Lung (tissue), 12 donors: ENCODE data around the gene C2orf74. TPM values are rescaled to one million over a fixed set of nuclear protein-coding genes. Genes with fewer than 3 reads are reported as not detected.
"Not testable (repeated sequence)": the region's sequence is repeated elsewhere in the genome, so short reads cannot be mapped to it uniquely, and the experiment has no call there.

ENCODE experiments used
- ATAC-seq: fragments of 200-7000 bp; cut with Tn5 transposase; one replicate; pipeline ENCODE4 v1.9.1; 2020; ENCODE audit warnings: moderate number of reproducible peaks; ENCODE audit not compliant: insufficient read depth, low FRiP score
- DNase-seq, 3 donors: peaks; one replicate each; pipeline ENCODE4 v3.0.0-alpha.2; 2013 to 2017
- H3K27ac ChIP-seq, 2 donors: one replicate each; pipeline ENCODE4 v1.5.1; 2013; ENCODE audit warnings: mild to moderate bottlenecking in 2 of 2, moderate library complexity in 2 of 2, control low read depth in 1 of 2, inconsistent platforms in 1 of 2, low read depth in 1 of 2, low read length in 1 of 2
- H3K27me3 ChIP-seq, 3 donors: one replicate each; pipeline ENCODE4 v1.5.1; 2013; ENCODE audit warnings: low read length in 2 of 3; ENCODE audit not compliant: control insufficient read depth in 3 of 3, insufficient read depth in 3 of 3
- H3K36me3 ChIP-seq, 4 donors: one replicate each; pipeline ENCODE4 v1.5.1; 2013; ENCODE audit warnings: low read length in 4 of 4, mild to moderate bottlenecking in 1 of 4, moderate library complexity in 1 of 4; ENCODE audit not compliant: control insufficient read depth in 4 of 4, insufficient read depth in 4 of 4
- H3K4me1 ChIP-seq, 5 donors: one replicate each; pipeline ENCODE4 v1.5.1; 2013; ENCODE audit warnings: low read length in 5 of 5, mild to moderate bottlenecking in 2 of 5, moderate library complexity in 1 of 5; ENCODE audit not compliant: control insufficient read depth in 5 of 5, insufficient read depth in 5 of 5
- H3K4me3 ChIP-seq: one replicate; pipeline ENCODE4 v1.5.1; 2013; ENCODE audit warnings: mild to moderate bottlenecking, control low read depth, moderate library complexity
- H3K9ac ChIP-seq, 2 donors: one replicate each; pipeline ENCODE4 v1.5.1; 2013; ENCODE audit warnings: low read length in 2 of 2, control low read depth in 1 of 2; ENCODE audit not compliant: insufficient read depth in 1 of 2
- H3K9me3 ChIP-seq, 4 donors: one replicate each; pipeline ENCODE4 v1.5.1; 2013; ENCODE audit warnings: low read length in 3 of 4, mild to moderate bottlenecking in 1 of 4, moderate library complexity in 1 of 4; ENCODE audit not compliant: control insufficient read depth in 4 of 4, insufficient read depth in 3 of 4
- CTCF ChIP-seq: IDR thresholded peaks from 2 replicates; pipeline ENCODE4 v1.5.1; 2012; ENCODE audit warnings: mild to moderate bottlenecking; ENCODE audit errors: control extremely low read depth, extremely low read depth
- WGBS, 2 donors: extraction: QIAGEN DNeasy Blood & Tissue Kit; methylation state at CpG; one replicate each; pipeline ENCODE4 v1.1.7; 2013; 5-methylcytosine and 5-hydroxymethylcytosine counted together
- polyA plus RNA-seq, 2 donors: library from polyadenylated mRNA; stranded (reverse); fragments of 200-250 nt; gene quantifications; one replicate each; pipeline ENCODE4 v1.2.1, GENCODE V29; 2013
- total RNA-seq, 2 donors: library from RNA; depleted of rRNA in 1 of 2; stranded (reverse); fragments of >200 nt in 1 of 2; gene quantifications; one replicate each; pipeline ENCODE4 v1.2.1, GENCODE V29; 2014 to 2021
- donor health status: control.
- donor health status: control.
- donor health status: Bipolar disorder and iron deficiency.
- donor health status: healthy.
- donor health status: DM: yes; HTN: yes; CAD: no.

The C2orf74 gene
- total and polyA plus RNA-seq, 4 donors, result 10.6 to 18.3 (median 14.2) TPM

GRCh38 chr2:61117534-61117933, 44.5 kb upstream of the C2orf74 start:
- ATAC-seq (no peak), DNase-seq (no peak)
- no peak overlapping the region for H3K4me3 ChIP-seq
- 96 to 99% methylated on average over 1 of the region's 1 CpG for WGBS, 2 donors
- no peaks in the 10 kb centered on the region for H3K4me1 ChIP-seq
- no peak for TF ChIP-seq CTCF
- H3K36me3 ChIP-seq, result peaks cover 5 to 29% (median 19%) of the 10 kb centered on the region in 4 donors
- peaks cover 0 to 6% (median under 1%) of the 10 kb centered on the region in 4 donors for H3K9me3 ChIP-seq
- H3K9ac ChIP-seq, result no peak overlapping the region
- no peak overlapping the region for H3K27ac ChIP-seq
- no peaks in the 10 kb centered on the region for H3K27me3 ChIP-seq

GRCh38 chr2:61125123-61125710, 36.8 kb upstream of the C2orf74 start:
- H3K36me3 ChIP-seq, result peaks cover 0 to 10% (median 3%) of the 10 kb centered on the region in 4 donors
- no peak for ATAC-seq
- no peak overlapping the region for H3K4me3 ChIP-seq
- H3K4me1 ChIP-seq, result peaks cover 0 to 6% (median 0%) of the 10 kb centered on the region in 5 donors
- no peak for TF ChIP-seq CTCF
- WGBS, 2 donors, result 74 to 78% methylated on average over 3 of the region's 3 CpGs
- DNase-seq, result peak in 2 of 3 donors; percentile 17 to 26
- H3K27me3 ChIP-seq, result no peaks in the 10 kb centered on the region
- H3K27ac ChIP-seq, result no peak overlapping the region
- peaks cover 0 to 5% (median 0%) of the 10 kb centered on the region in 4 donors for H3K9me3 ChIP-seq
- no peak overlapping the region for H3K9ac ChIP-seq

GRCh38 chr2:61125798-61126197, 36.2 kb upstream of the C2orf74 start:
- H3K4me1 ChIP-seq, result peaks cover 0 to 6% (median 0%) of the 10 kb centered on the region in 5 donors
- no peak overlapping the region for H3K4me3 ChIP-seq
- TF ChIP-seq CTCF, result no peak
- peaks cover 0 to 6% (median under 1%) of the 10 kb centered on the region in 4 donors for H3K36me3 ChIP-seq
- no peak for ATAC-seq
- 78 to 83% methylated on average over 3 of the region's 3 CpGs for WGBS, 2 donors
- no peak overlapping the region for H3K27ac ChIP-seq
- peak in 2 of 3 donors; percentile 14 to 47 for DNase-seq
- no peak overlapping the region for H3K9ac ChIP-seq
- peaks cover 0 to 5% (median 0%) of the 10 kb centered on the region in 4 donors for H3K9me3 ChIP-seq
- no peaks in the 10 kb centered on the region for H3K27me3 ChIP-seq

GRCh38 chr2:61128122-61128521, 33.9 kb upstream of the C2orf74 start:
- H3K4me3 ChIP-seq, H3K9ac ChIP-seq, DNase-seq, H3K36me3 ChIP-seq, ATAC-seq, H3K9me3 ChIP-seq, H3K4me1 ChIP-seq, H3K27ac ChIP-seq, H3K27me3 ChIP-seq: not testable (repeated sequence)
- WGBS, 2 donors, result 92 to 98% methylated on average over 6 of the region's 6 CpGs
